ENCODE data around the gene RNF144B. TPM values are rescaled to one million over a fixed set of nuclear protein-coding genes. Genes with fewer than 3 reads are reported as not detected.
A peak's percentile ranks its signal among the peaks of the same experiment; 100 is the strongest.

Gene RNF144B
- total RNA-seq, 2 donors from 2014 or later = 4.0 to 5.4 TPM

DNA sequence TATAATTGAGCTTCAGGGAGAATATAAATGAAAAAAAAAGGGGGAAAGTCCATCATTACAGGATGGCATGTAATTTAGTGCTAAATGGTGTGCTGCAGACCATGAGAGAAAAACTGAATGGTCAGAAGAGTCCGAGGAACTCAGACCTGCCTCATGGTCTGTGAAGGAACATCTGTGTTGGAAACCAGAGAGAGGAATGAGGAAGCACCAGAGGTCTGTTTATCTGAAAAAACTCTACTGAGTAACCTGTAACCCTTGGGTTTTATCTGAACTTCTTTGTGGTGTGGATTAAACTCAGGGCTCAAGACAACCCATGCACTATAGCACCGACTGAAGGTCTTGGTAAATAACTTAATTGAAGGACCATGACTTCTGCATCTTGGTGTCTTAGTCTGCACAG, 108.1 kb downstream of the RNF144B start:
- H3K4me1 ChIP-seq = peaks cover 13% of the 10 kb centered on the region
- TF ChIP-seq, protein P1, sequence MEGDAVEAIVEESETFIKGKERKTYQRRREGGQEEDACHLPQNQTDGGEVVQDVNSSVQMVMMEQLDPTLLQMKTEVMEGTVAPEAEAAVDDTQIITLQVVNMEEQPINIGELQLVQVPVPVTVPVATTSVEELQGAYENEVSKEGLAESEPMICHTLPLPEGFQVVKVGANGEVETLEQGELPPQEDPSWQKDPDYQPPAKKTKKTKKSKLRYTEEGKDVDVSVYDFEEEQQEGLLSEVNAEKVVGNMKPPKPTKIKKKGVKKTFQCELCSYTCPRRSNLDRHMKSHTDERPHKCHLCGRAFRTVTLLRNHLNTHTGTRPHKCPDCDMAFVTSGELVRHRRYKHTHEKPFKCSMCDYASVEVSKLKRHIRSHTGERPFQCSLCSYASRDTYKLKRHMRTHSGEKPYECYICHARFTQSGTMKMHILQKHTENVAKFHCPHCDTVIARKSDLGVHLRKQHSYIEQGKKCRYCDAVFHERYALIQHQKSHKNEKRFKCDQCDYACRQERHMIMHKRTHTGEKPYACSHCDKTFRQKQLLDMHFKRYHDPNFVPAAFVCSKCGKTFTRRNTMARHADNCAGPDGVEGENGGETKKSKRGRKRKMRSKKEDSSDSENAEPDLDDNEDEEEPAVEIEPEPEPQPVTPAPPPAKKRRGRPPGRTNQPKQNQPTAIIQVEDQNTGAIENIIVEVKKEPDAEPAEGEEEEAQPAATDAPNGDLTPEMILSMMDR (IDR thresholded peaks at IDR 0.05) = no peak
- TF ChIP-seq POLR2A (IDR thresholded peaks at IDR 0.05) = no peak
- WGBS, 2 donors = 35 to 53% methylated on average over 2 of the region's 2 CpGs
- ATAC-seq = no peak
- no peaks in the 10 kb centered on the region for H3K36me3 ChIP-seq (replicated peaks in 1 of 2; ENCODE audit: insufficient read depth in 1 of 2, low read depth in 2 of 2)
- DNase-seq = no peak
- no peaks in the 10 kb centered on the region for H3K27me3 ChIP-seq
- no peak overlapping the region for H3K4me3 ChIP-seq
- no peak overlapping the region for H3K27ac ChIP-seq
- H3K9me3 ChIP-seq = no peaks in the 10 kb centered on the region
- intact Hi-C loops (cut with DNase I) = no loop called here

DNA sequence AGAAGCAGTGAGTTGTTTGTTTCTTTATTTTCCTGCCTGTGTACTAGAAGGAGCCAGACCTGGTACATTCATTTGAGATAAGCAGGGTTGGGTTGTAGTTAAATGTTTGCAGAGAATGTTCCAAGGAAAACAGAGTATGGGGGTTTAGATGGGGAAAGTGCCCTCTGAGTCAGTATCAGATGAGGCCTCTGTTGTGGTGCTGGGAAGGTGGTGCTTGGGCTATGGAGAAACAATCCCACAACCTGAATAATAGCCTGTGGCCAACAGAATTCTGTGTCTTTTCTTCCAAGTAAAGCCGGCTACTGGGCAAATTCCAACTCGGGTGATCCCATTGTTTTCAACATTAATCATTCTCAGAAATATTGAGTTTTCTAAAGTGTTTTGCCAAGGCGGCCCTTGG, 109.3 kb downstream of the RNF144B start:
- no peak for ATAC-seq
- Histone ChIP-seq H3K27me3 (no peaks in the 10 kb centered on the region), H3K4me3 (no peak overlapping the region), H3K36me3 (replicated peaks in 1 of 2; ENCODE audit: insufficient read depth in 1 of 2, low read depth in 2 of 2) (no peaks in the 10 kb centered on the region), H3K27ac (no peak overlapping the region), H3K4me1 (peaks cover 13% of the 10 kb centered on the region), H3K9me3 (no peaks in the 10 kb centered on the region)
- 55 to 74% methylated on average over 3 of the region's 3 CpGs for WGBS, 2 donors
- DNase-seq = no peak
- intact Hi-C loops (cut with DNase I) = no loop called here
- TF ChIP-seq, protein P1 (IDR thresholded peaks at IDR 0.05) = no peak
- no peak for TF ChIP-seq POLR2A (IDR thresholded peaks at IDR 0.05)

DNA sequence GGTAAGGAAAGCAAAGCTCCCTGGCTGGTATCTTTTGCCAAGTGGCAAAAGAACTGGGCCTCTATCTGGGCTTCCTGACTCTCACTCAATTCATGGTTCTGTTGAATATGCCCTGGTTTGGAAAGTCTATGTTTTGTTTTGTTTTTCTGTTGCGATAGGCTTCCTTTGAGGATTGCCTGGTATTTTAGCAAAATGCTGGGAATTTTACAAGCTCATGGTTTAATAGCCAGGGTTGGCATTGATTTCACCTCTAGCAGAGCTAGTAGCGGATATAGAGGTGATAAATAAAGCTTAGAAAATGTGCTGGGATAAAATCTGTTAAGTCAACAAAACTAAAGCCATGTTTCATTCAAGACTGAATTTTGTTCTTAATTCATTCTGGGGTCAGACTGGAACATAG, 109.9 kb downstream of the RNF144B start:
- Histone ChIP-seq H3K4me3 (no peak overlapping the region), H3K4me1 (peaks cover 13% of the 10 kb centered on the region), H3K9me3 (no peaks in the 10 kb centered on the region), H3K36me3 (replicated peaks in 1 of 2; ENCODE audit: insufficient read depth in 1 of 2, low read depth in 2 of 2) (no peaks in the 10 kb centered on the region), H3K27ac (no peak overlapping the region), H3K27me3 (no peaks in the 10 kb centered on the region)
- DNase-seq = no peak
- WGBS, 2 donors = 75 to 80% methylated on average over 2 of the region's 2 CpGs
- ATAC-seq = no peak
- intact Hi-C loops (cut with DNase I) = no loop called here
- TF ChIP-seq, protein P1 (IDR thresholded peaks at IDR 0.05) = no peak
- no peak for TF ChIP-seq POLR2A (IDR thresholded peaks at IDR 0.05)

DNA sequence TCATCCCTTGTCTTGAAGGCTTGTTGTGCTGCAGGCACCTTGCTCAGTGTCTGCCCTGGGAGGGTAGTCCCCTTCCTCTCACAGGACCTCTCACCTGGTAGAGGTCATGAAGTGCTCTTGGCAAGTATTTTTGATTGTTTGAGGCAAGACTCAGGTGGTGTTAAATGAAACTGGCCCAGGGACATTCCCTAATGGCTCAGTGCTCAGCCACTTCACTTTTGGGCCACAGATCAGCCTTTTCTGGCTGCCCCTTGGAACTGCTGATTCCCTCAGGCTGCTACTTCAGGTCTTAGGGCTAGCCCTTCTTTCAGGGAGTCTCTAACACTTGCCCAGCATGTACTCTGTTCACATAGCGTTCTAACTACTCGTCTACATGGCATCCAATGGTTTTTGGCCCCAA, 111.3 kb downstream of the RNF144B start:
- intact Hi-C loops (cut with DNase I) = no loop called here
- Histone ChIP-seq H3K4me1 (peaks cover 9% of the 10 kb centered on the region), H3K4me3 (no peak overlapping the region), H3K27me3 (no peaks in the 10 kb centered on the region), H3K27ac (no peak overlapping the region), H3K36me3 (replicated peaks in 1 of 2; ENCODE audit: insufficient read depth in 1 of 2, low read depth in 2 of 2) (no peaks in the 10 kb centered on the region), H3K9me3 (no peaks in the 10 kb centered on the region)
- ATAC-seq = no peak
- 46 to 80% methylated on average over 2 of the region's 2 CpGs for WGBS, 2 donors
- no peak for TF ChIP-seq POLR2A (IDR thresholded peaks at IDR 0.05)
- TF ChIP-seq, protein P1 (IDR thresholded peaks at IDR 0.05) = no peak
- DNase-seq = no peak

- Histone ChIP-seq H3K36me3 (replicated peaks in 1 of 2; ENCODE audit: insufficient read depth in 1 of 2, low read depth in 2 of 2) (no peaks in the 10 kb centered on the region), H3K27ac (peak overlapping the region in 1 of 4 donors; percentile 43), H3K27me3 (no peaks in the 10 kb centered on the region), H3K9me3 (no peaks in the 10 kb centered on the region), H3K4me3 (no peak overlapping the region), H3K4me1 (peaks cover 6% of the 10 kb centered on the region)
- intact Hi-C loops (cut with DNase I) = loop anchor here (5.0 kb wide), 1 partner anchor 174 kb away; no protein-coding TSS in a partner anchor
- WGBS, 2 donors = 86 to 94% methylated on average over 9 to 12 of the region's 12 CpGs
- TF ChIP-seq POLR2A (IDR thresholded peaks at IDR 0.05) = no peak
- TF ChIP-seq, protein P1 (IDR thresholded peaks at IDR 0.05) = no peak
- DNase-seq = no peak
- ATAC-seq = no peak
Measured at GRCh38 chr6:18500921-18501662, 113.9 kb downstream of the RNF144B start.
